ENCODE measurements around the gene ID1. TPM values are rescaled to one million over a fixed set of nuclear protein-coding genes. Genes with fewer than 3 reads are reported as not detected.

ID1 gene
- total RNA-seq, 2 donors from 2014 or later, result 356 to 514 TPM

DNA sequence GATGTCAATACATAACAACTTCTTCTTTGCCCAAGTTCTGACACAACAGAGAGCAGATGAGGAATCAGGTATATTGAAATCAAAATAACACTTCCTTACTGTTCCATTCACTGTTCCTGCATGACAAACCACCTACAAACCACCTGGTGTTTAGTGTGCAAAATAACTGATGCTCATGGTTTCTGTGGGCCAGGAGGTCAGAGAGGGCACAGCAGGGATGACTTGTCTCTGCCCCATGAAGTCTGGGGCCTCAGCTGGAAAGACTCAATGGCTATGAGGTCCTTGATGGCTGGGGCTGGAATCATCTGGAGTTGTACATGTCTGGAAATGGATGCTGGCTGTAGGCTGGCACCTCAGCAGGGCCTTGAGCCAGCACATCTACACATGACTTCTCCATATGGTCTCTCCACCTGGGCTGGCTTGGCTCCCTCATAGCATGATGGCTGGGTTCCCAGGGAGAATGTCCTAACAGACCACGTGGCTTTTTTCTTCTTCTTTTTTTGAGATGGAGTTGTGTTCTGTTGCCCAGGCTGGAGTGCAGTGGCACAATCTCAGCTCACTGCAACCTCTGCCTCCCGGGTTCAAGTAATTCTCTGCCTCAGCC is 25.2 kb downstream of the ID1 start:
- Histone ChIP-seq H3K27me3 (replicated peaks; ENCODE audit: insufficient read depth) (no peaks in the 10 kb centered on the region), H3K9me3 (no peaks in the 10 kb centered on the region), H3K4me3 (no peak overlapping the region), H3K27ac (no peak overlapping the region), H3K36me3 (no peaks in the 10 kb centered on the region), H3K4me1 (replicated peaks) (no peaks in the 10 kb centered on the region)
- WGBS, result 28% methylated on average over 2 of the region's 2 CpGs
- TF ChIP-seq POLR2AphosphoS5 (IDR thresholded peaks at IDR 0.05), result peak; percentile 20
- TF ChIP-seq, protein P1, sequence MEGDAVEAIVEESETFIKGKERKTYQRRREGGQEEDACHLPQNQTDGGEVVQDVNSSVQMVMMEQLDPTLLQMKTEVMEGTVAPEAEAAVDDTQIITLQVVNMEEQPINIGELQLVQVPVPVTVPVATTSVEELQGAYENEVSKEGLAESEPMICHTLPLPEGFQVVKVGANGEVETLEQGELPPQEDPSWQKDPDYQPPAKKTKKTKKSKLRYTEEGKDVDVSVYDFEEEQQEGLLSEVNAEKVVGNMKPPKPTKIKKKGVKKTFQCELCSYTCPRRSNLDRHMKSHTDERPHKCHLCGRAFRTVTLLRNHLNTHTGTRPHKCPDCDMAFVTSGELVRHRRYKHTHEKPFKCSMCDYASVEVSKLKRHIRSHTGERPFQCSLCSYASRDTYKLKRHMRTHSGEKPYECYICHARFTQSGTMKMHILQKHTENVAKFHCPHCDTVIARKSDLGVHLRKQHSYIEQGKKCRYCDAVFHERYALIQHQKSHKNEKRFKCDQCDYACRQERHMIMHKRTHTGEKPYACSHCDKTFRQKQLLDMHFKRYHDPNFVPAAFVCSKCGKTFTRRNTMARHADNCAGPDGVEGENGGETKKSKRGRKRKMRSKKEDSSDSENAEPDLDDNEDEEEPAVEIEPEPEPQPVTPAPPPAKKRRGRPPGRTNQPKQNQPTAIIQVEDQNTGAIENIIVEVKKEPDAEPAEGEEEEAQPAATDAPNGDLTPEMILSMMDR (IDR thresholded peaks at IDR 0.05), result no peak
- intact Hi-C loops (cut with DNase I), result no loop called here
- peak; percentile 46 for DNase-seq (ENCODE audit: low spot score)

DNA sequence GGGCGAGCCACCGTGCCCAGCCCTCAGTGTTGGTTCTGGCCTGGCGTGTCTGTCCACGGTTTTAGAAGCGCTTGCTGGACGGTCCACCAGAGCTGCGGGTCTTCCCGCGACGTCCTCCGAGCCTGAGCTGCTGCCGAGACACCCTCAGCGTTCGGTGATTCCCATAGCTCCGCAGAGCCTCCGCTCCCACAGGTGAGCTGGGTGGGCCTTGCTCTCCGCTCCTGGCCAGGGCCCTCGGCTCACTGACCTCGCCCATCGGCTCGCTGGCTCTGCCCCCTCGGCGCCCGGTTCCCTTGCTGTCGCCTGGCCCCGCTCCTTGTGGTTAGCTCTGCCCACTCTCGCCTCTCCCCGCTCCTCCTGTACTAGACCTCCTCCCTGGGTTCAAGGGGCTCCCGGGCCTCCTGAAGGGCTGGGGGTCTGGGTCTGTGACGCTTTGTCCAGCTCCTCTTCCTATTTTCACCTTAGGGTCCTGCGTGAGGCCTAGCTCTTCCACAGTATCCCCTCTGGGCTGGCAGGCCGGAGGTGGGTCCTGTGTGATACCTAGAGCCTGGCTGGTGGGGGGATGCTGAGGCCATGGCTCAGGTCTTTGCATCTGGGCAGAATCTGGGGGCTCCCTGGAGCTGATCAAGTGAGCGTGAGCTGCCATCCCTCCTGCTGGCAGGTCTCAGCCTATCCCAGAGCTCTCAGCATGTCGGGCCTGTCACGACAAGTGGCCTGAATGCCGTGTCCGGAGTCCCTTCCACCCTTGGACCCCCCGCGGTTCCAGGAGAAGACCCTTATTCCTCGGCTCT is 27.7 kb downstream of the ID1 start:
- no peak for DNase-seq (ENCODE audit: low spot score)
- H3K4me3 ChIP-seq, result no peak overlapping the region
- no peak overlapping the region for H3K27ac ChIP-seq
- H3K36me3 ChIP-seq, result no peaks in the 10 kb centered on the region
- no peaks in the 10 kb centered on the region for H3K9me3 ChIP-seq
- intact Hi-C loops (cut with DNase I), result no loop called here
- no peaks in the 10 kb centered on the region for H3K27me3 ChIP-seq (replicated peaks; ENCODE audit: insufficient read depth)
- TF ChIP-seq, protein P1 (IDR thresholded peaks at IDR 0.05), result no peak
- TF ChIP-seq POLR2AphosphoS5 (IDR thresholded peaks at IDR 0.05), result no peak
- no peak for TF ChIP-seq POLR2A (IDR thresholded peaks at IDR 0.05)
- no peaks in the 10 kb centered on the region for H3K4me1 ChIP-seq (replicated peaks)
- 84% methylated on average over 39 of the region's 40 CpGs for WGBS

DNA sequence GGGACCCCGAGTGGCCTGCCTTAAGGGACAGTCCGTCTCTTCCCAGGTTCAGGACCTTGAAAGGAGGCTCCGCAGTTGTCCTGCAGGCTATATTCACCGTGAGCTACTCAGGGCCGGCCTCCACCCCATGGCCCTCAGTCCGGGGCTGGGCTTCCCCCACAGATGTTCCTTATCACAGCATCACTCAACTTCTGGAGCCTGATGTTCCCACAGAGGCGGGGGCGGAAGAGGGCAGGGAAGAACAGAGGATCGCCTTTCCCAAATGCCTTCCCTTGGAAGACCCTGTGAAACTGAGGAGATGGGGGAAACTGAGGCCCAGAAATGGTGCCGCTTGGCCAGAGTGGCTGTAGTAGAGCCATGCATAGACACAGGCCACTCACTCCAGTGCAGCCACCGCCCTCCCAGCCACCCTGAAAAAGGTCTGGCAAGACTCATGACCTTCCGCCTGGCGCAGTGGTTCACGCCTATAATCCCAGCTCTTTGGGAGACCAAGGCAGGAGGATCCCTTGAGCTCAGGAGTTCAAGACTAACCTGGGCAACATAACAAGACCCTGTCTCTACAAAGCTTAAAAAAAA is 28.3 kb downstream of the ID1 start:
- Histone ChIP-seq H3K4me3 (no peak overlapping the region), H3K27ac (no peak overlapping the region), H3K36me3 (no peaks in the 10 kb centered on the region), H3K4me1 (replicated peaks) (no peaks in the 10 kb centered on the region), H3K9me3 (no peaks in the 10 kb centered on the region), H3K27me3 (replicated peaks; ENCODE audit: insufficient read depth) (no peaks in the 10 kb centered on the region)
- no peak for DNase-seq (ENCODE audit: low spot score)
- intact Hi-C loops (cut with DNase I), result no loop called here
- WGBS, result 69% methylated on average over 14 of the region's 14 CpGs
- TF ChIP-seq POLR2A (IDR thresholded peaks at IDR 0.05), result no peak
- TF ChIP-seq POLR2AphosphoS5 (IDR thresholded peaks at IDR 0.05), result no peak
- TF ChIP-seq, protein P1 (IDR thresholded peaks at IDR 0.05), result no peak

DNA sequence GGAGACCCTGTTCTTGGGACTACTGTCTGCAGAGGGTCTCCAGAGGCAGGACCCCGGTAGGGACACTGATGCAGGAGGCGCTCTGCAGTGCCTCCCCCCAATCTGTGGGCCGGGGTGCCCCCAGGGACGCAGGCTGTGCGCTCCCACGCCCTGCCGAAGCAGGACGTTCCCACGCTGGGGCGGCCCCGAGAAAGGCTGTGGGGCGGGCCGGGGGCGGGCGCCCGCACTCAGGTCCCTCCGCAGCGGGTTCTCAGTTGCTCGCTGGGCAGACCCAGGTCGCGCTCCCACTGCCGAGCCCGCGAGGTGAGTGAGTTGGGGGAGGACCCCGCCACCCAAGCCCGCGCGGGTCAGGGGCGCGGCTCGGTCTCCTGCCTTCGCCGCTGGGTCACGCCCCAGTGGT is 32.6 kb downstream of the ID1 start, which contains the start of gene COX4I2:
Gene COX4I2, plus strand, starts transcription at position 253 of the 400 bp plus-strand sequence. CDS start 1,106 bp downstream, outside the sequence.
- no peak for DNase-seq (ENCODE audit: low spot score)
- Histone ChIP-seq H3K4me3 (no peak within 1 kb of the TSS), H3K36me3 (no peaks in the 10 kb centered on the region), H3K9me3 (no peaks in the 10 kb centered on the region), H3K27ac (no peak within 1 kb of the TSS), H3K4me1 (replicated peaks) (no peaks in the 10 kb centered on the region), H3K27me3 (replicated peaks; ENCODE audit: insufficient read depth) (no peaks in the 10 kb centered on the region)
- TF ChIP-seq, protein P1 (IDR thresholded peaks at IDR 0.05), result no peak
- no peak for TF ChIP-seq POLR2AphosphoS5 (IDR thresholded peaks at IDR 0.05)
- TF ChIP-seq POLR2A (IDR thresholded peaks at IDR 0.05), result no peak
- intact Hi-C loops (cut with DNase I), result no loop called here
- 62% methylated on average over 23 of the region's 34 CpGs for WGBS
